Smooth muscle cell (in vitro differentiated cells): Measurements from ENCODE around the gene USF2. TPM values are rescaled to one million over a fixed set of nuclear protein-coding genes. Genes with fewer than 3 reads are reported as not detected.

Source experiments
- DNase-seq: peaks from one replicate; lab custom pipeline; 2025; ENCODE audit not compliant: unreplicated experiment; lab: John Stamatoyannopoulos, UW
- H2AFZ ChIP-seq: fragments of 200-600 bp; sonication (generic); 2 replicates; pipeline ENCODE4 v1.6.0; 2016; ENCODE audit warnings: antibody characterized with exemption, low read depth, mild to moderate bottlenecking
- H3F3A ChIP-seq: fragments of 200-600 bp; sonication (generic); 2 replicates; pipeline ENCODE4 v1.6.0; 2017; ENCODE audit warnings: antibody characterized with exemption, low read depth
- H3K27ac ChIP-seq: fragments of 200-600 bp; sonication (generic); 2 replicates; pipeline ENCODE4 v1.5.1; 2016; ENCODE audit warnings: low read depth, mild to moderate bottlenecking
- H3K27me3 ChIP-seq: fragments of 200-600 bp; sonication (generic); 2 replicates; pipeline ENCODE4 v1.6.1; 2016; ENCODE audit warnings: low read depth, mild to moderate bottlenecking
- H3K36me3 ChIP-seq: fragments of 200-600 bp; sonication (generic); 2 replicates; pipeline ENCODE4 v1.5.1; 2016; ENCODE audit warnings: low read depth
- H3K4me1 ChIP-seq: fragments of 200-600 bp; sonication (generic); 2 replicates; pipeline ENCODE4 v1.5.1; 2016; ENCODE audit warnings: low read depth
- H3K4me2 ChIP-seq: fragments of 200-600 bp; sonication (generic); 2 replicates; pipeline ENCODE4 v1.6.0; 2016; ENCODE audit warnings: mild to moderate bottlenecking
- H3K4me3 ChIP-seq: fragments of 200-600 bp; sonication (generic); 2 replicates; pipeline ENCODE4 v1.5.1; 2016; ENCODE audit warnings: mild to moderate bottlenecking
- H3K79me2 ChIP-seq: fragments of 200-600 bp; sonication (generic); 2 replicates; pipeline ENCODE4 v1.6.0; 2016; ENCODE audit warnings: low read depth, mild to moderate bottlenecking
- H3K9ac ChIP-seq: fragments of 200-600 bp; sonication (generic); 2 replicates; pipeline ENCODE4 v1.6.0; 2016; ENCODE audit warnings: low read depth
- H3K9me3 ChIP-seq: fragments of 200-600 bp; sonication (generic); replicated peaks from 2 replicates; pipeline ENCODE4 v1.5.1; 2016; ENCODE audit warnings: low read depth
- H4K20me1 ChIP-seq: fragments of 200-600 bp; sonication (generic); 2 replicates; pipeline ENCODE4 v1.6.0; 2016; ENCODE audit warnings: low read depth
- WGBS: methylation state at CpG from one replicate; pipeline ENCODE4 v1.1.7; 2016; ENCODE audit warnings: low lambda C conversion rate; 5-methylcytosine and 5-hydroxymethylcytosine counted together
- polyA plus RNA-seq: library from polyadenylated mRNA; unstranded; fragments of >200 nt; fragmentation: Nextera tagmentation; extraction: Ambion mirVana; gene quantifications from 2 replicates; pipeline ENCODE4 v1.2.1, GENCODE V29; 2016
- total RNA-seq: library from RNA; depleted of rRNA; stranded (reverse); fragments of >200 nt; gene quantifications from 2 replicates; pipeline ENCODE4 v1.2.3, GENCODE V29; 2014
- TF ChIP-seq, protein P1 (sequence below): fragments of 200-600 bp; sonication (generic); IDR thresholded peaks from 2 replicates; pipeline ENCODE4 v1.5.1; 2017; ENCODE audit warnings: borderline replicate concordance, mild to moderate bottlenecking, antibody characterized with exemption; ENCODE audit not compliant: insufficient read depth, poor library complexity, severe bottlenecking

Gene USF2
- total and polyA plus RNA-seq, 2 experiments from 2014 or later: 20.0 to 34.4 TPM

DNA sequence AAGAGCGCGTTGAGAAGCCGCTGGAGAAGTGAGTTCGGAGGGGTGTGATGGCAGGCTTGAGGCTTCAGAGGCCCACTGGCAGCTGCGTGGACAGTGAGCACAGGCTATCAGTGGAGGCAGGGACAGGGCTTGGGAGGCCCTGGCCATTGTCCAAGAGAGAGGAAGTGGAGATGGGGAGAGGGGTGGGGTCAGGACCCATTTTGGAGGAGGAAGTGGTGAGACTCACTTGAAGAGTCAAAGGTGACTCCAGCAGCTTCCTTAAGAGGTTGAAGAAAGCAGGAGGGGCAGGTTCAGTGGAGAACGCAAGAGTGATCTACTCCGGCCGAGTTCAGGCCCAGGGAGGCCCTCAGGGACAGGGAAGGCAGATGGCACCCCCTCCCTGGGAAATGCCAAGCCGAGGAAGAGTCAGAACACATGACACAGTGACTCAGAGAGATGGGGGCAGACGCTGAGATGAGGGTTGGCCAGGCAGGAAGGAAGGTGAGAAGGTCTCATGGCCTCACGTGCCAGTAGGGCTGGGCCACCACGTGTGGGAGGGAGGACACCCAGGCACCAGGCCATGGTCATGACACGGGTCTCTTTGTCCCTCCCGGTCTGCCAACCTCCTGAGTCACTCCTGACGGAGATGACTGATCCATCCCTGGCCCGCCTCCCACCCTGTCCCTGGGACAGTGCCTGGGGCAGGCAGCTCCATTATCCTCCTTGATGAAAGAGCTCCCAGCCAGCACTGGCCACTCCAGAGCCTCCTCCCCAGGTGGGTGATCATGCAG, 50.1 kb downstream of the USF2 start:
- H3K4me2 ChIP-seq: no peak overlapping the region
- H3K4me1 ChIP-seq: no peaks in the 10 kb centered on the region
- no peaks in the 10 kb centered on the region for H3K79me2 ChIP-seq
- H2AFZ ChIP-seq: no peak overlapping the region
- H3K27ac ChIP-seq: no peak overlapping the region
- TF ChIP-seq, protein P1, sequence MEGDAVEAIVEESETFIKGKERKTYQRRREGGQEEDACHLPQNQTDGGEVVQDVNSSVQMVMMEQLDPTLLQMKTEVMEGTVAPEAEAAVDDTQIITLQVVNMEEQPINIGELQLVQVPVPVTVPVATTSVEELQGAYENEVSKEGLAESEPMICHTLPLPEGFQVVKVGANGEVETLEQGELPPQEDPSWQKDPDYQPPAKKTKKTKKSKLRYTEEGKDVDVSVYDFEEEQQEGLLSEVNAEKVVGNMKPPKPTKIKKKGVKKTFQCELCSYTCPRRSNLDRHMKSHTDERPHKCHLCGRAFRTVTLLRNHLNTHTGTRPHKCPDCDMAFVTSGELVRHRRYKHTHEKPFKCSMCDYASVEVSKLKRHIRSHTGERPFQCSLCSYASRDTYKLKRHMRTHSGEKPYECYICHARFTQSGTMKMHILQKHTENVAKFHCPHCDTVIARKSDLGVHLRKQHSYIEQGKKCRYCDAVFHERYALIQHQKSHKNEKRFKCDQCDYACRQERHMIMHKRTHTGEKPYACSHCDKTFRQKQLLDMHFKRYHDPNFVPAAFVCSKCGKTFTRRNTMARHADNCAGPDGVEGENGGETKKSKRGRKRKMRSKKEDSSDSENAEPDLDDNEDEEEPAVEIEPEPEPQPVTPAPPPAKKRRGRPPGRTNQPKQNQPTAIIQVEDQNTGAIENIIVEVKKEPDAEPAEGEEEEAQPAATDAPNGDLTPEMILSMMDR: no peak
- no peaks in the 10 kb centered on the region for H3F3A ChIP-seq
- no peaks in the 10 kb centered on the region for H3K36me3 ChIP-seq
- H3K9ac ChIP-seq: no peak overlapping the region
- WGBS: 67% methylated on average over 16 of the region's 16 CpGs
- H4K20me1 ChIP-seq: no peaks in the 10 kb centered on the region
- no peak overlapping the region for H3K4me3 ChIP-seq
- H3K9me3 ChIP-seq: no peaks in the 10 kb centered on the region
- no peak for DNase-seq
- no peaks in the 10 kb centered on the region for H3K27me3 ChIP-seq

DNA sequence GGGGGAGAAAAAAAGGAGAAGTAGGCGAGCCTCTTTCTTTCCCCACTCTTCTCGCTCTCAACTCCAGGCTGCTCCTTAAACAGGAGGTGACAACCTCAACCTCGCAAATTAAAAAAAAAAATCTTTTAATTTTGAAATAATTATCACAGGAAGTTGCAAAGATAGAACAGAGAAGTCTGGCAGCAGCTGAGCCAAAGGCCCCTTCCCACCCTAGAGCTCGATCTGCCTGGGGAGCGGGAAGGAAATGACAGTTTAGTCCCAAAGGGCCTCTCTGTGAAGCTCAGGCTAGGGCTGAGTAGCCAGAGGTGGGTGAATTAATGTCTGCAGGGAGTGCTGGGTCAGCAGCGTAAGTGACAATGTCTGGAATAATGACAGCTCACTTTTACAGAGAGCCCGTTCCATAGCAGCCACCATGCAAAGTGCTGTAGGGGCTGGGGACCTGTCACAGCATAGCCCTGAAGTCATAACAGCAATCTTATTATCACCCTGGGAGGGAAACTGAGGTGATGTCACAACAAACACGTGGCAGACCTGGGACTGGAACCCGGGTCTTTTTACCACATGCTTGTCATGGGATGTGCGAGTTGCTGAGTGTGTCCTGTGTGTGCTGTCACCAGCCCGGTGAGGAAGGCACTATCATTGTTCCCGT, 51.4 kb downstream of the USF2 start:
- no peak for DNase-seq
- WGBS: 83% methylated on average over 12 of the region's 12 CpGs
- H3K27me3 ChIP-seq: no peaks in the 10 kb centered on the region
- no peak overlapping the region for H3K9ac ChIP-seq
- H3F3A ChIP-seq: no peaks in the 10 kb centered on the region
- H2AFZ ChIP-seq: no peak overlapping the region
- H3K4me2 ChIP-seq: no peak overlapping the region
- no peak overlapping the region for H3K27ac ChIP-seq
- no peaks in the 10 kb centered on the region for H3K79me2 ChIP-seq
- H3K9me3 ChIP-seq: no peaks in the 10 kb centered on the region
- TF ChIP-seq, protein P1: no peak
- no peaks in the 10 kb centered on the region for H3K36me3 ChIP-seq
- no peaks in the 10 kb centered on the region for H4K20me1 ChIP-seq
- no peaks in the 10 kb centered on the region for H3K4me1 ChIP-seq
- no peak overlapping the region for H3K4me3 ChIP-seq

DNA sequence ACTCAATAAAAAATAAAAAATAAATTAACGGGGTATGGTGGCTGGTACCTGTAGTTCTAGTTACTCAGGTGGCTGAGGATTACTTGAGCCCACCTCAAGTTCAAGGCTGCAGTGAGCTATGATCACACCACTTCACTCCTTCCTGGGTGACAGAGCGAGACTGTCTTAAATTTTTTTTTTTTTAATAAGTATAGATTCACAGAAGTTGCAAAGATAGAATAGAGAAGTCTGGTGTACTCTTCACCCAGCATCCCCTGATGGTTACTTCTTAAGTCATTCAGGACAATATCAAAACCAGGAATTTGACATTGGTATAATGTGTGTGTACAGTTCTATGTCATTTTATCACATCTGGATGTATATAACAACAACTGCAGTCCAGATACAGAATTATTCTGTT, 52.5 kb downstream of the USF2 start:
- DNase-seq: no peak
- no peak overlapping the region for H2AFZ ChIP-seq
- no peaks in the 10 kb centered on the region for H3F3A ChIP-seq

More for the DNA sequence above, 52.5 kb downstream of the USF2 start:
- H4K20me1 ChIP-seq: no peaks in the 10 kb centered on the region
- no peaks in the 10 kb centered on the region for H3K36me3 ChIP-seq
- H3K27me3 ChIP-seq: peaks cover 4% of the 10 kb centered on the region
- TF ChIP-seq, protein P1: no peak
- 92% methylated on average over 2 of the region's 2 CpGs for WGBS
- H3K9ac ChIP-seq: no peak overlapping the region
- H3K27ac ChIP-seq: no peak overlapping the region
- no peak overlapping the region for H3K4me3 ChIP-seq
- no peak overlapping the region for H3K4me2 ChIP-seq
- no peaks in the 10 kb centered on the region for H3K79me2 ChIP-seq
- no peaks in the 10 kb centered on the region for H3K9me3 ChIP-seq
- no peaks in the 10 kb centered on the region for H3K4me1 ChIP-seq
